ENCODE results near the gene ADARB1.
A peak's percentile ranks its signal among the peaks of the same experiment; 100 is the strongest.

Gene ADARB1

GRCh38 chr21:45151445-45152160 is 77.2 kb downstream of the ADARB1 start:
- no peak for DNase-seq (ENCODE audit: low read depth)

- no peak for DNase-seq (ENCODE audit: low read depth)
Measured at GRCh38 chr21:45152265-45152746, 77.9 kb downstream of the ADARB1 start.

GRCh38 chr21:45153358-45154318 is 79.3 kb downstream of the ADARB1 start:
- peak; percentile 39 for DNase-seq (ENCODE audit: low read depth)

- DNase-seq (ENCODE audit: low read depth): peak; percentile 54
Measured at GRCh38 chr21:45154511-45155508, 80.4 kb downstream of the ADARB1 start.

- no peak for DNase-seq (ENCODE audit: low read depth)
Measured at GRCh38 chr21:45155910-45156309, 81.5 kb downstream of the ADARB1 start.

GRCh38 chr21:45156459-45156858 is 82.1 kb downstream of the ADARB1 start:
- no peak for DNase-seq (ENCODE audit: low read depth)

GRCh38 chr21:45157932-45158331 is 83.6 kb downstream of the ADARB1 start:
- DNase-seq (ENCODE audit: low read depth): no peak

GRCh38 chr21:45158491-45159423 is 84.4 kb downstream of the ADARB1 start:
- DNase-seq (ENCODE audit: low read depth): no peak

GRCh38 chr21:45160198-45160597 is 85.8 kb downstream of the ADARB1 start:
- DNase-seq (ENCODE audit: low read depth): no peak

GRCh38 chr21:45161038-45161945 is 86.9 kb downstream of the ADARB1 start:
- DNase-seq (ENCODE audit: low read depth): no peak

GRCh38 chr21:45162115-45162514 is 87.7 kb downstream of the ADARB1 start:
- no peak for DNase-seq (ENCODE audit: low read depth)

GRCh38 chr21:45162809-45163208 is 88.4 kb downstream of the ADARB1 start:
- DNase-seq (ENCODE audit: low read depth): no peak

- no peak for DNase-seq (ENCODE audit: low read depth)
Measured at GRCh38 chr21:45163413-45164123, 89.2 kb downstream of the ADARB1 start.

GRCh38 chr21:45164124-45164511 is 89.7 kb downstream of the ADARB1 start:
- no peak for DNase-seq (ENCODE audit: low read depth)

GRCh38 chr21:45164838-45165237 is 90.5 kb downstream of the ADARB1 start:
- no peak for DNase-seq (ENCODE audit: low read depth)

GRCh38 chr21:45166931-45167330 is 92.6 kb downstream of the ADARB1 start:
- DNase-seq (ENCODE audit: low read depth): no peak

- no peak for DNase-seq (ENCODE audit: low read depth)
Measured at GRCh38 chr21:45167796-45168222, 93.4 kb downstream of the ADARB1 start.

- DNase-seq (ENCODE audit: low read depth): no peak
Measured at GRCh38 chr21:45168522-45168921, 94.1 kb downstream of the ADARB1 start.

- no peak for DNase-seq (ENCODE audit: low read depth)
Measured at GRCh38 chr21:45169001-45169400, 94.6 kb downstream of the ADARB1 start.
